A172 (cell line): ENCODE data around the gene SMOC2. TPM values are rescaled to one million over a fixed set of nuclear protein-coding genes. Genes with fewer than 3 reads are reported as not detected.

ENCODE experiments used
- DNase-seq: peaks from one replicate; pipeline ENCODE4 v3.0.0-alpha.2; 2015; ENCODE audit warnings: low spot score
- total RNA-seq: library from RNA; depleted of rRNA; stranded (reverse); fragments of >200 nt; shearing (Covaris generic); gene quantifications from 2 replicates; pipeline ENCODE4 v1.2.3, GENCODE V29; 2014

SMOC2 gene
- total RNA-seq, 1 experiment from 2014 or later = not detected

DNA sequence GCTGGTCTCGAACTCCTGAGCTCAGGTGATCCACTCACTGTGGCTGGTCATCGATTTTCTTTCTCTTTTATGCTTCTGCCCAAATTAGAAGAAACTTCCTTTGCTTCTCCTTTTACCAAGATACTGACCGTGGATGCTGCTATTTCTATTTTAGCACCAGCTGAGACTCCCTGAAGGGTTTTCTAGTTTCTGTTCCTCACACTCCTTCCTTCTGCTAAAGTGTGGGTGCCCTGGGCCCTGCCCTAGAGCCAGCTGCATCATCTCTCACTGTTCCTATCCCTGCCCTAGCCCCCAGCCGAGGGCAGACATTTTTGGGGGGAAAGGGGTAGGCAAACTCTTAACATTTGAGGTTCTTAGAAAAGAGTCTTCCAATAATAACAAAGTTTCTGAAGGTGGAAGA, 6.3 kb downstream of the SMOC2 start:
- no peak for DNase-seq

DNA sequence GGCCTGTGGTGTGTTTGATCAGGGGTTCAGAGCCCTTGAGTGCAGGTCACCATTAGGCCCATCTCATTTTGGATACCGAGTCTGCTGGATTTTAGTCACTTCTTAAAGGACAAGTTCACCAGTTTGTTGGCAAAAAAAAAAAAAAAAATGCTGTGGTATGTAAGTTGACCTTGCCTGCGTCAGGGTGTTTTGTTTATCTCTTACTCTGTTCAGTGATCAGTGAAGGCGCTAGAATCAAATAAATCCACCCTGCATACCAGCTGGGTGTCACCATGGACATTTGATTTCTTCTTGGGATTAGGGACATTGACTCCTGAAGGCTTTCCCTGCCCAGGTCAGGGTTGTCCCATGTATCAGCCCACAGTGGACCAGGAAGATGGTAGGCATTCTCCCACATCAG, 6.7 kb downstream of the SMOC2 start:
- DNase-seq = no peak

DNA sequence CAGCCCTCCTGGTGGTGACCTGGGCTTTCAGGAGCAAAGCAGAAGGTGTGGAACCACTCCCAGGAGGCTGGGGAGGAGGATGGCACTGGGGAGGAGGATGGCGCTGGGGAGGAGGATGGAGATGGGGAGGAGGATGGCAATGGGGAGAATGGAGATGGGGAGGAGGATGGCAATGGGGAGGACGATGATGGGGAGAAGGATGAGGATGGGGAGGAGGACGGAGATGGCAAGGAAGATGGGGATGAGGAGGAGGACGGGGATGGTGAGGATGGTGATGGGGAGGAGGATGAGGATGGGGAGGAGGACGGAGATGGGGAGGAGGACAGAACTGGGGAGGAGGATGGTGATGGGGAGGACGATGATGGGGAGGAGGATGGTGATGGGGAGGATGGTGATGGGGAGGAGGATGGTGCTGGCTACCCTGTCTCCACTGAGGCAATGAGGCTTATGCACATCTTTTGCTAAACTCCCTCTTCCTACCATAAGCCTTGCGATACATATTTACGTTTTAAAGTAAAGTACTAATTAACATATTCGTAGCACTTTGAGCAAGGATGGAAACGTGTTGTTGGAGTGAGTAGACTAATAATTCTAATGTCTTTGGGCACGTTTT, 7.4 kb downstream of the SMOC2 start:
- no peak for DNase-seq

DNA sequence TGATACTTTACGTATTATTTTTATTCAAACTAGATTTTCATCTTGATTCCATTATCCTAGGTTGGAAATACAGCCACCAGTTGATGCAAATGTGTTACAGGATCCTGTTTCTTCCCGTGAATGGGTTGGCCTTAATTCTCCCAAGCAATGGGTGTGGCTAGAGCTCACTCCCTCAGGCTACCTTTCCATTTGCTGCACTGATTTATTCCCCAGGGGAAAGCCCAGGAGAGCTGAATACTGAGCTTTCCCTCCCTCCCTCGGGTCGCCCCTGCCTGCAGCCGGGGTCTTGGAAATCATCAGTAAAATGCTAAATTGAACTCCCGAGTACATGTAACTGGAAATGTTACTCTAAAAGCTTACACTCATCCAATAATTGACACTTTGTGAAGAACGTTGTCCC, 9.9 kb downstream of the SMOC2 start:
- no peak for DNase-seq

DNA sequence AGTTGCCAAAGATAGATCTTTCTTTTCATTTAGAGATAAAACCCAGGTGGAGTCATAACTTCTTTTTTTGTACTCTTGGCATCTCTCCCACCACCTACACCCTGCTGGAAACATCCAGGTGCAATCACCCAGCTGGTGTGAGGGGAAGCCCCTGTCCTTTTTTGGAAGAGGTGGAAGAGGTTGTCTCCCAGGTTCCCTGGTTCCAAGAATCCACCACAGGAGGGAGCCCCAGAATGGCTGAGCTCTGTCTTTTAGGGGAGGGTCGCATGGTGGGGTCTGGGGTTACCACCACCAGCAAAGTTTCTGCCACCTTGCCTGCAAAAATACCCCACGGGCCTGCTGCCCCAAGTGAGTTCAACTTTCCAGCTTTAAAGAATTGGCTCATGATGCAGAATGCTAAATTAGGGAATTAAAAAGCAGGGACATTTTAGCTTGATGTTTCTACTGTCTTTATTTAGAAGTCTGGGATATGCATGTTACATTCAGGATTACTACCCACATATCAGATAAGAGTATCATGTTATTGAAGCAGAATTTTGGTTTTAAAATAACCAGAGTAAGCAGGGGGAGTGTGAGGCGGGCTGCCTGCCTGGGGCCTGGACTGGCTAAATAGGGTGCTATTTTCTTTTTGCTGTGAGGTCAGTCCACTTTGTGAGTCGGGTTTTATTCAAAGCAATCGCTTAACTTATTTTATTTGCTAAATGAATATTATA, 11.0 kb downstream of the SMOC2 start:
- DNase-seq = no peak

DNA sequence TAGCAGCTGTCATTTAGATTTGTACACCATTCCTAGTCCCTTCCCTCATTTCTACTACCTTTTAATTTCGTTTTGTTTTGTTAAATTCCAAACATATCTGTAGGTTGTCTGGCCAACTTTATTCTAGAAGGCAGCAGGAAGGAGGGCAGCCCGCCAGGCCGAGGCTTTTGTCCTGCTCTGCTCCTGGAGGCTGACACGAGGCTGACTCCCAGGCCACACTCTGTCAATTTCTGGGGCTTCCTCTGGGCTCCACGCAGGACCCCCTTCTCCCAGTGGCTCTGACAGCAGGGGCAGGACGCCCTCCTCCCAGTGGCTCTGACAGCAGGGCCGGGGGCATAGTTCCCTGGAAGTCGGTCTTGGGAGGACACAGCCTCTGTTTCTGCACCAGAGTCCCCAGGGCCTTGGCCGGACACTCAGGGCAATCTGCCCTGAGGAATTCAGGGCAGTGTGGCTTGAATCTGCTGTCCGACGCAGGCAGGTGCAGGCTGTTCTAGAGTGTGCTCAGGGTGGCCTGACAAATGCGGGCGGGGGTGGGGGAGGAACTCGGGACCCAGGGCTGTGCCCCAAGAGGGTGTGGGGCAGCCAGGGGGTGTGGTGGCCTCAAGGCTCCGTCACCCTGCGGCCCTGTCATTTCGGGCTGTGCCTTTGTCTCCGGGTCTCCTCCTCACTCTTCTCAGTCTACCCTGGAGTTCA, 11.8 kb downstream of the SMOC2 start:
- DNase-seq = no peak

DNA sequence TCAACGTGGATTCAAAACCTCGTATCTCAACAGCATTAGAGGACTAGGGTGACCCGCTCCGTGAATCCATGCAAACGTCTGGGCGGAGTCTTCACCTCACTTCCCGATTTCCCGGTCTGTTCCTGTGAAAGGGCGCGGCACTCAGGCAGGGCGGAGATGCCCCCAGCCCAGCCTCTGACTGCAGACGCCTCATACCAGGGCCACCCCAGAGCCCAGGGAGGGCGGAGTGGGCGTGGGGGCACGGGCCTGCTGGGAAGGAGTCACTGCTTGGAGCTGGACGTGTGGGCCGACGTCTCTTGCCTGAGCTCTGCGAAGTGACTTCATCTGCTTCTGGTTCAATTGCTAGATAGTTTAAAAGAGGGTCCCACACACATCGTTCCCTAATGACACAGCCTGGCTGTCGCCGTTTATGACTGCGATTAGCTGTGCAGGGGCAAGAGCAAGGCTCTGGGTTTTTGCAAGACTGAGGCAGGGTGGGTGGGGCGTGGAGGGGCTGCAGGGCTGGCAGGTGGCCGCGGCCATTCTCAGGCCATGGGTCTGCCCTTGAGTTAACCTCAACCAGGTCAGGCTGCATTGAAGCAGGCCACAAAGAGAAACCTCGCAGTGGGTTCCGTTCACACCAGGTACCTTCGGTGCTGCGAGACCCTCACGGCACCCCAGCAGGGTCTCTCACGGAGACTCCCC, 15.0 kb downstream of the SMOC2 start:
- DNase-seq = no peak

DNA sequence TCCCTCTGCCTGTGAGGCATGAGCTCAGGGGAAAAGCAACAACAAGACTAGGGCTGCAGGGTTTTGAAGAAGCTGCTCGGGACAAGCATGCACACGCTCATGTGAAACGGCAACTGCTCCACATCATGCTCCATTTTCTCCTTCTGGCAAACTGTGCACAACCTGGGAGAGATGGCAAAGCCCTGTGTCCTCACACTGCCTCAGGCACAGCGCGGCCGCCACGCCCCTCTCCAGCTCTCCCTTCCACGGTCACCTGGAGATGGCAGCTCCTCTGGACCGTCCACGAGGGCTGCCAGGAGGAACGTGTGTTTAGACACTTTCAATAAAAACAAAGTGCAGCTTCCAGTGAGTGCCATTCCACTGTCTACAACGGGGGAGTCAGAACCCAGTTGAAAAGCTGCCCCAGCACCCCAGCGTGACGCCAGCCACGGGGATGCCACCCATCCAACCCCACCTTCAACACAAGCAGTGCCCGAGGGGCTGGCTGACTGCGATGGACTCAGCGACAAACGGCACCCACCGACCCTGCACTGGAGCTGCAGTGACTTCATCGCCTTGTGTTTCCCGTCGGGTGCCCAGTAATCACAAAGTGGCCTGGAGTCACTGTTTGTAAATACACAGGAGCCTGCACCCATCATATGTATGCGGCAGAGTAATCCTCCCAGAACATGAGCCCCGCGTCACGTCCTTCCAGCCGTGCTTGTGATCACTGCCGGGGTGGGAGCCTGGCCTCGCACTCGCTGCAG, 16.1 kb downstream of the SMOC2 start:
- DNase-seq = no peak

DNA sequence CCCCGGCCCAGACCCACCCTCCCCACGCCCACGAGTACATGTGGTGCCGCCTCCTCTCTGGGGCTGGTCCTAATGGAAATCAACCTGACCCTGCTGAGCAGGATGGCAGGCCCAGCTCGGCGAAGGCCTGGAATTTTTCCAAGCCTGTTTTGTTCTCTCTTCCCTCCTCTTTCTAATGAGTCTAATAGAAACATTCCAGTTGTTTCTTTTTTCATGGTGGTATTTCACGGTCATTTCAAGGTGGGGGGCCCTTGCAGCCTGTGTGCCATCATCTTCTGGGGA, 16.6 kb downstream of the SMOC2 start:
- DNase-seq = no peak

DNA sequence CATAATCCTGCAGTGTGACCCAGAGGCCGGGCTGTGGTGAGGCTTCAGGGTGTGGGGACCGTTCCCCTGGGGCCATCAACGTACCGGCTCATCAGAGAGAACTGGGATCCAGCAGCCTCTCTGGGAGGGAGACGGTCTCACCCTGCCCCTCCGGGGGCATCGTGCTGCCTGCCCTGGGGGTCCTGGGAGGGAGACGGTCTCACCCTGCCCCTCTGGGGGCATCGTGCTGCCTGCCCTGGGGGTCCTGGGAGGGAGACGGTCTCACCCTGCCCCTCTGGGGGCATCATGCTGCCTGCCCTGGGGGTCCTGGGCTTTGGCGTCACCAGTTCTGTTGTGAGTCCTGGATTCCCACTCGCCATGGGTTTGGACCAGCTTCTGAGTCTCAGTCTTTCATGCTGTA, 17.1 kb downstream of the SMOC2 start:
- no peak for DNase-seq

DNA sequence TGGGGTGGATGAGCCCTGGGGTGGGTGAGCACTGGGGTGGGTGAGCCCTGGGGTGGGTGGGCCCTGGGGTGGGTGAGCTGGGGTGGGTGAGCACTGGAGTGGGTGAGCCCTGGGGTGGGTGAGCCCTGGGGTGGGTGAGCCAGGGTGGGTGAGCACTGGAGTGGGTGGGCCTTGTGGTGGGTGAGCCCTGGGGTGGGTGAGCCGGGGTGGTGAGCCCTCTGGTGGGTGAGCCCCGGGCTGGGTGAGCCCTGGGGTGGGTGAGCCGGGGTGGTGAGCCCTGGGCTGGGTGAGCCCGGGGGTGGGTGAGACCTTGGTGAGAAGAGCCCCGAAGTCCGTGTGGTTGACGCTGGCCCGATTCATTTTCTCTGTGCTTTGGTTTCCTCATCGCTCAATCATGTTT, 18.6 kb downstream of the SMOC2 start:
- no peak for DNase-seq

DNA sequence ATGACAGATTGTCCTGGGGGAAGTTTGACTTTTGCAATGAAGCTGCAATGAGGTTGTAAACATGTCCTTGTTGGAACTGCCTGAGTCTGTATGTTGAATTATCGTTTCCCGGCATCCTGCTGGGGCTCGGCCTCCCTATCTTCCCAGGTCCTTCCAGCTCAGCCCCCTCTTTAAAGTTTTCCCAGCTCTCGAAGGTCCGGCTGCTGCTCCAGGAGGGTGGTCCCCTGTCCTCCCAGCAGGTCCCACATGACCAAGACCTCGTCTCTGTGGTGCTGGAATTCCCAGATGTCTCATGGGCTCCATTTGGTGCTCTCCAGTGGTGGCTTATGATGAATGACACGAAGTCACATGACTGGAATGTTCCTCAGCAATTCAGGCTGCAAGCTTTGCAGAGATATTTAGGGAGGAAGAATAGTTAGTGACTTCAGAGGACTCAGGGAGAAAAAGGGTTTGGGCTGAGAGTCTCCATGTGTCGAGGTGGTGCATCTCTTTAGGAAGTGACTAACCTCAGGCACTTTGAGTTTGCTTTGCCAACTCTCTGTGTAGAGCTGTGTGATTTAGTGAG, 21.4 kb downstream of the SMOC2 start:
- DNase-seq = no peak

DNA sequence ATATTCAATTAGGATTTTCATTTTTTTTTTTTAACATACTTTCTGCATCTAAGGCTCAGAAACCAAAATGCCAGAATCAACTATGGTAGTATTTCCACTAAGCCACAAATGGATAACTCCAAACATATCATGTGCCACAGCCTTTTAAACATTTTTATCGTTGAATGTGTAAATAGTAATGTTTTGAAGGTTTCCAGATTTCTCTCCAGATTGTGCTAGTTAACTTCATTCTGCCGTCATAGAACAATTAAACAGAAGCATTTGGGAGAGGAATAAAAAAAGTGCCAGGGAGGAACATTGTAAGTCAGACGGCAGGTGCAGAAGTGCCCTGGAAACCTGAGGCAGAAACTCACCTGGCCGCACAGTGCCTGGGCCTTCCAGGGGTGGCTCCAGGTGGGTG, 23.6 kb downstream of the SMOC2 start:
- DNase-seq = no peak

DNA sequence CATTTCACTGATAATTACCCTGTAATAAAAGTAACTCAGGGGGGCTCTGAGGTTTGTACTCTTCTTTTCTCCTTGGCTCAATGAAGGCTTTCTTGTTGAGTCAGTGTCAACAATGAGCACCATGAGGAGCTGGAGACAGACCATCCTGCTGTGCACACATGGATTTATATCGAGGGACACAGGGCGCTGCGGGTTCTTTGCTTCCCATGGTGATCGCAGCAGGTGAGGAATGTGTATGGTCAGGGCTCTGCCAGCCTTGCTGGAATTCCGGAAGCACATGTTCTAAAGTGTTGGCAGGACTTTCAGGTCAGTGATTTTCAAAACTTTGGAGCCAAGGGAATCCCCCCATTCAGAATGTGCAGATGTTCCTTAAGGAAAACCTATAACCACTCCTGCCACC, 27.1 kb downstream of the SMOC2 start:
- no peak for DNase-seq

DNA sequence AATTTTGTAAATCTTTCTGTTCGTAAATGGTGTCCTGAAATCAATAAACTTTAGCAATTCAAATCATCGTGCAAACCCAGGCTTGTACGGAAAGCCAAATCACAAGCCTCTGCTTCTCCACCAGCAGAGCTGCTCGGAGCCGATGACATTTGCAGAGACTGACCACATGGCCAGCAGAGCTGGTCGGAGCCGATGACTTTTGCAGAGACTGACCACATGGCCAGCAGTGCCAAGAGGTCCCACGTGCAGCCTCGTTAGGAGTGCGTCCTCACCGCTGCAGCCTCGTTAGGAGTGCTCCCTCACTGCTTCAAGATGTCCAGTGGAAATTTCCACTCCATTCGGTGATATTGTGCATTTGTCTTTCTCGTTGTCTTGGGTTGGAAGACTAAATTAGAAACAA, 28.5 kb downstream of the SMOC2 start:
- DNase-seq = no peak

DNA sequence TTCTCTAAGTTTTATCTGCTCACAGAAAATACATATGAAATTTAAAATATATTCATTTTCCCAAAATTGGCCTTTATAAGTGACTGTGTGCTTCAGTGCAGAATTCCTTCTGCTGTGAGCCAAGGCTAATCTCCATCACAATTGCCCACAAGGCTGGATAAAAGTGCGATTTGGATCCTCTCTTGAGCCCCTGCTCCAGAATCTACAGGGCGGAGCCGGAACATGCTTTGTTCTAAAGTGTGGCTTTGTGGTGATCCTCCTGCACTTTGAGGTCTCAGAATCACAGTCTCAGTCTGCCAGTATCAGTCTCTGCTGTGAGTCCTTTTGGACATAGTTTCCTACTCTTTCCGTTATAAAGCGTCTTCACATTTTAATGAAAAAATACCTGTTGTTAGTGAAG, 28.9 kb downstream of the SMOC2 start:
- DNase-seq = no peak

DNA sequence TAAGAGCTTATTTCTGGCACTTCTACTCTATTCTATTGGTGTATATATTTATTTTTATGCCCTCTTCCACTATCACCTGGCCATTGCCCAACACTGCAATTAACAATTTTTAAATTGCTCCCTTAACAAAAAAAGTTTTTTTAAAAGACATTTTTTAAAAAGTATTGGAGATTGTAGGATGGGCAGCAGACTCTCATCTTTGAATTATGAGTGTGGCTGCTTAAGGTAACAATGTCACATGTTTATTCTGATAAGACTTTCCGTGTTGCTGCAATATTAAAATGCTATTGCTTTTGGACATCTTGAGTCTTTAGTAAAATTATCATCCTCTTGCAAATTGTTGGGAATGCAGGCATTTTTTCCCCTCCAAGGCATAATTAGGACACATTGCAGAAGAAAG, 31.4 kb downstream of the SMOC2 start:
- no peak for DNase-seq

DNA sequence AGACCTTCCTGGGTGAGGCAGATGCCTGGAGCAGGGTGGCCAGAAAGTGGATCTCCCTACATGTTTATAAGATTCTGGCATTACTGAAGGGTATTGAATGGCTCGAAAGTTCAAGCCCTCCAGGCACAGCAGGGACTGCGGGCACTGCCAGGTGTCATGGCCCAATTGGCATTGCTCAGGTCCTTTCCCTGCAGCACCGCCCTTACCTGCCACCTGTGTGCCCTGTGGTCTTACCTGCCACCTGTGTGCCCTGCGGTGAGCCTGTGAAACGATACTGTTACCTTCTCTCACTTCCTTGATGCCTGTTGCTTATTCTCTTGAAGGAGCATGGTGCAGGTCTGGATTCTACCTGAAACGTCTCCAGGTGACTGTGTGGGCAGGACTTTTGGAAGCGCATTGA, 32.2 kb downstream of the SMOC2 start:
- DNase-seq = no peak

DNA sequence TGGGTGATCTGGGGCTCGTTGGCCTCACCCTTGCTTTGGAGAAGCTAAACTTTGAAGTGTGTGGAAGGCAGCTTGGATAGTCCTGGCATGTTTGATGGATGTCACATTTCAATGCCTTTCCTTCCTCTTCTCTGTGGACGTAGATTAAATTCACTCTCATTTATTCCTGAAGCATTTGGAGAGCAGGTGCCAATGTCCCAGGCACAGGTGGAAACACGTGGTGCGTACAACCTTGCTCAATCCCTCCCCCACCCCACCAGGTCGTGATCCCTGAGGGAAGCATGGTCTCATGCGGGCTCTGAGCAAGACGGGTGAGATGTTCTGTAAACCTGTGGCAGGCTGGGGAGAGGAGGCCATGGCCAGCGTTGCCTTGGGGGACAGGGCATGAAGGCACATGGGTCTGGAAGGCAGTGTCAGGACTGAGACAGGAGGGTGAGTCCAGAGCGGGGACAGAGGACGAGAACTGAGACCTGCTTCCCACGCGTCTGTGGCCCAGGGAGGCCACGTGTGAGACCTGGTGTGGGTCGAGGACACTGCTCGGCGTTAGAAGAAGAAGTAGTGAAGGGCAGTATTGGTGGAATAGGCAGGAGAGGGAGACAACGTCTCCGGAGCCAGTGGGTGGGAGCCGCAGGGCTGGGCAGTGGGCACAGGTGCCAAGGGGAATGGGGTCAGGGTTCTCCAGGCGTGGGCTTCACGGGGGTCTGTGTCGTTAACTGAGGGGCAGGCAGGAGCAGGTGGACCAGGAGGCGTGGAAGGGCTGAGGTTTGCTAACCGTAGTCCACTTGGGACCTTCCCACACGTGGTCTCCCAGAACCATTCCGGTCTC, 34.4 kb downstream of the SMOC2 start:
- no peak for DNase-seq

DNA sequence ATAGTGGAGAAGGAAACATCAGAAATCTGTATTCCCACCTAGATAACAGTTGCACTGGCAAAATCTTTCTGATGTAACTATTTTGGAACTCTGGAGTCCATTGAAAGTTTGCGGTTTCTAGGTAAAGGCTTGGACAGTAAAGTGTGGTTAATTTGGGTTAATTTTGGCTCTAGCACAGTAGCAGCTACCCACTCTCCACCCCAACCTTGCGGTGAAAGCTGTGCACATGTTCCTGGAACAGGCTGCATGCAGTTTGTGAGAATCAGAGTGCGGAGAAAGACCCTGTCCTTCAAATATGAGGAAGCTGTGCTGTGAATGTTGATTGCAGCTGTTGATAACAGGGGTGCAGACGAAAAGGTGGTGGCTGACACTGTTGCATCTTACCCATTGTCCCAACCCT, 38.4 kb downstream of the SMOC2 start:
- DNase-seq = no peak

DNA sequence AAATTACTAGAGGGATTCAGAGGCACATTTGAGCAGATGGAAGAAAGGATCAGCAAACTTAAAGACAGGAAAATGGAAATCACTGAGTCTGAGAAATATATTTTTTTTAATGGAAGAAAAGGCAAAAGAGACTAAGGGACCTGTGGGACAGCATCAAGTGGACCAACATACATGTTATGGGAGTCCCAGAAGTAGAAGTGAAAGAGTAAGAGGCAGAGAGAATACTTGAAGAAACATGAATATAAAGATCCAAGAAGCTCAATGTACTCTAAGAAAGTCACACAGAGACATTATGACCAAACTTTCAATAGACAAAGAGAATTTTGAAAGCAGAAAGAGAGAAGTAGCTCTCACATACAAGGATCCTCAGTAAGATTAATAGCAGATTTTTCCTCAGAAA, 39.5 kb downstream of the SMOC2 start:
- DNase-seq = no peak
